ENCODE data around the gene DNAJC13.

DNA sequence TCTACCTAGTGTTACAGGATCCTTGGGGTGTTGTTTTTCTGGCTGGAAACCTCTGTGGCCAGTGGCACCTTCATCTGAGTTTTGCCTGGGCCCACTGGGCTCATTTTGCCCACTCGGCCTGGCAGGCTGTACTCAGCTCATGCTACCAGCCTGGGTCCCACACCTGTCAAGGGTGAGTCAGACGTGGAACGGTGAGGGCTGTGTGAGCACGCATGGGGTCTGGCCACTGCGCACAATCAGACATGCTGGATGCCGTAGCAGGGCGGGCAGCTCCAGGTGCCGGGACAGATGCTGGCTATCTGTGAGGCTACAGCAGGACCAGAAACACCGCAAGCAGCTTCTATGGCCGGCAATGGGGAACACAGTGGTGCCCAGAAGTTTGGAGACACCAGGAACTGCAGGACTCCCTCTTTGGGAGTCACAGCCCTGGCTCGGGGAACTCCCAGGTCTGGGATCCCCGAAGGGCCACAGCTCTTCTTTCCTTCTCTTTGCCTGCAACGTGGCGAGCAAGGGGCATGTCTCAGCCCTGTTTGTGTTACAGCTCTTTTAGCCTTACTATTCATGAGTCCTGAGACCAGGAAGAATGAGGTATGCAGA, 35.9 kb upstream of the DNAJC13 start:
- no peak for TF ChIP-seq GABPA (IDR thresholded peaks at IDR 0.05 in 1 of 2, conservative IDR thresholded peaks at IDR 0.05 in 1 of 2)
- TF ChIP-seq, protein P1, sequence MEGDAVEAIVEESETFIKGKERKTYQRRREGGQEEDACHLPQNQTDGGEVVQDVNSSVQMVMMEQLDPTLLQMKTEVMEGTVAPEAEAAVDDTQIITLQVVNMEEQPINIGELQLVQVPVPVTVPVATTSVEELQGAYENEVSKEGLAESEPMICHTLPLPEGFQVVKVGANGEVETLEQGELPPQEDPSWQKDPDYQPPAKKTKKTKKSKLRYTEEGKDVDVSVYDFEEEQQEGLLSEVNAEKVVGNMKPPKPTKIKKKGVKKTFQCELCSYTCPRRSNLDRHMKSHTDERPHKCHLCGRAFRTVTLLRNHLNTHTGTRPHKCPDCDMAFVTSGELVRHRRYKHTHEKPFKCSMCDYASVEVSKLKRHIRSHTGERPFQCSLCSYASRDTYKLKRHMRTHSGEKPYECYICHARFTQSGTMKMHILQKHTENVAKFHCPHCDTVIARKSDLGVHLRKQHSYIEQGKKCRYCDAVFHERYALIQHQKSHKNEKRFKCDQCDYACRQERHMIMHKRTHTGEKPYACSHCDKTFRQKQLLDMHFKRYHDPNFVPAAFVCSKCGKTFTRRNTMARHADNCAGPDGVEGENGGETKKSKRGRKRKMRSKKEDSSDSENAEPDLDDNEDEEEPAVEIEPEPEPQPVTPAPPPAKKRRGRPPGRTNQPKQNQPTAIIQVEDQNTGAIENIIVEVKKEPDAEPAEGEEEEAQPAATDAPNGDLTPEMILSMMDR (IDR thresholded peaks at IDR 0.05; ENCODE audit: low read depth, low read length, missing input control), result no peak
- TF ChIP-seq RAD21 (IDR thresholded peaks at IDR 0.05), result no peak
- TF ChIP-seq, protein P2, sequence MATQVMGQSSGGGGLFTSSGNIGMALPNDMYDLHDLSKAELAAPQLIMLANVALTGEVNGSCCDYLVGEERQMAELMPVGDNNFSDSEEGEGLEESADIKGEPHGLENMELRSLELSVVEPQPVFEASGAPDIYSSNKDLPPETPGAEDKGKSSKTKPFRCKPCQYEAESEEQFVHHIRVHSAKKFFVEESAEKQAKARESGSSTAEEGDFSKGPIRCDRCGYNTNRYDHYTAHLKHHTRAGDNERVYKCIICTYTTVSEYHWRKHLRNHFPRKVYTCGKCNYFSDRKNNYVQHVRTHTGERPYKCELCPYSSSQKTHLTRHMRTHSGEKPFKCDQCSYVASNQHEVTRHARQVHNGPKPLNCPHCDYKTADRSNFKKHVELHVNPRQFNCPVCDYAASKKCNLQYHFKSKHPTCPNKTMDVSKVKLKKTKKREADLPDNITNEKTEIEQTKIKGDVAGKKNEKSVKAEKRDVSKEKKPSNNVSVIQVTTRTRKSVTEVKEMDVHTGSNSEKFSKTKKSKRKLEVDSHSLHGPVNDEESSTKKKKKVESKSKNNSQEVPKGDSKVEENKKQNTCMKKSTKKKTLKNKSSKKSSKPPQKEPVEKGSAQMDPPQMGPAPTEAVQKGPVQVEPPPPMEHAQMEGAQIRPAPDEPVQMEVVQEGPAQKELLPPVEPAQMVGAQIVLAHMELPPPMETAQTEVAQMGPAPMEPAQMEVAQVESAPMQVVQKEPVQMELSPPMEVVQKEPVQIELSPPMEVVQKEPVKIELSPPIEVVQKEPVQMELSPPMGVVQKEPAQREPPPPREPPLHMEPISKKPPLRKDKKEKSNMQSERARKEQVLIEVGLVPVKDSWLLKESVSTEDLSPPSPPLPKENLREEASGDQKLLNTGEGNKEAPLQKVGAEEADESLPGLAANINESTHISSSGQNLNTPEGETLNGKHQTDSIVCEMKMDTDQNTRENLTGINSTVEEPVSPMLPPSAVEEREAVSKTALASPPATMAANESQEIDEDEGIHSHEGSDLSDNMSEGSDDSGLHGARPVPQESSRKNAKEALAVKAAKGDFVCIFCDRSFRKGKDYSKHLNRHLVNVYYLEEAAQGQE (IDR thresholded peaks at IDR 0.05), result no peak
- no peak for TF ChIP-seq JUND (IDR thresholded peaks at IDR 0.05)
- no peak for TF ChIP-seq TAF1 (conservative IDR thresholded peaks at IDR 0.05)
- TF ChIP-seq HNF4A (conservative IDR thresholded peaks at IDR 0.05), result no peak
- no peak for TF ChIP-seq EGR1 (IDR thresholded peaks at IDR 0.05; ENCODE audit: low read depth in 2 of 2)
- TF ChIP-seq, protein P3, sequence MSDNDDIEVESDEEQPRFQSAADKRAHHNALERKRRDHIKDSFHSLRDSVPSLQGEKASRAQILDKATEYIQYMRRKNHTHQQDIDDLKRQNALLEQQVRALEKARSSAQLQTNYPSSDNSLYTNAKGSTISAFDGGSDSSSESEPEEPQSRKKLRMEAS (IDR thresholded peaks at IDR 0.05), result no peak
- no peak for TF ChIP-seq YY1 (IDR thresholded peaks at IDR 0.05)
- TF ChIP-seq, protein P4, sequence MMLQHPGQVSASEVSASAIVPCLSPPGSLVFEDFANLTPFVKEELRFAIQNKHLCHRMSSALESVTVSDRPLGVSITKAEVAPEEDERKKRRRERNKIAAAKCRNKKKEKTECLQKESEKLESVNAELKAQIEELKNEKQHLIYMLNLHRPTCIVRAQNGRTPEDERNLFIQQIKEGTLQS (IDR thresholded peaks at IDR 0.05), result no peak
- TF ChIP-seq, protein P5, sequence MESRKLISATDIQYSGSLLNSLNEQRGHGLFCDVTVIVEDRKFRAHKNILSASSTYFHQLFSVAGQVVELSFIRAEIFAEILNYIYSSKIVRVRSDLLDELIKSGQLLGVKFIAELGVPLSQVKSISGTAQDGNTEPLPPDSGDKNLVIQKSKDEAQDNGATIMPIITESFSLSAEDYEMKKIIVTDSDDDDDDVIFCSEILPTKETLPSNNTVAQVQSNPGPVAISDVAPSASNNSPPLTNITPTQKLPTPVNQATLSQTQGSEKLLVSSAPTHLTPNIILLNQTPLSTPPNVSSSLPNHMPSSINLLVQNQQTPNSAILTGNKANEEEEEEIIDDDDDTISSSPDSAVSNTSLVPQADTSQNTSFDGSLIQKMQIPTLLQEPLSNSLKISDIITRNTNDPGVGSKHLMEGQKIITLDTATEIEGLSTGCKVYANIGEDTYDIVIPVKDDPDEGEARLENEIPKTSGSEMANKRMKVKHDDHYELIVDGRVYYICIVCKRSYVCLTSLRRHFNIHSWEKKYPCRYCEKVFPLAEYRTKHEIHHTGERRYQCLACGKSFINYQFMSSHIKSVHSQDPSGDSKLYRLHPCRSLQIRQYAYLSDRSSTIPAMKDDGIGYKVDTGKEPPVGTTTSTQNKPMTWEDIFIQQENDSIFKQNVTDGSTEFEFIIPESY (IDR thresholded peaks at IDR 0.05), result no peak
- TF ChIP-seq FOXA1 (IDR thresholded peaks at IDR 0.05), result no peak
- TF ChIP-seq SP1 (IDR thresholded peaks at IDR 0.05), result no peak

Data from liver (tissue), 3 donors.